Effector CD4-positive, alpha-beta T cell (primary cell): ENCODE measurements around the gene TPM1.

Experiments used
- DNase-seq: peaks from one replicate; pipeline ENCODE4 v3.0.0-alpha.2; 2020

Gene TPM1

DNA sequence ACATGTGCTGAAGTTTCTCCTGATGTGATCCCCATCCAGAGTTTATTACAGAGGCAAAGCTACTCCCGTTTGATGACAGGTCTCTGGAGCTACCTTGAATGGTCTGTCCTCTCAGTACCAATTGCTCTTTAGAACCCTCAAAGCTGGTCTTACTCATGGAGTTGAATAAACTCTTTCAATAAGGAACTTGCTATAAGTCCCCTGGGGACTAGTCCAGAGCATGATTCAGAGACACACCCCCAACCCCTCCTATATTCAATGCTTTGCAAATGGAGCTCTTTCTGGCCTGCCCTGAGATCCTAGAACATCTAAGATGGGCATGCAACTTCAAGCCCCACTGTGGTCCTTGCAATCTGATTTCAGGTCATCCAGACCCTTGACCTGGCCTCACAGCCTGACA, 23.9 kb upstream of the TPM1 start:
- no peak for DNase-seq

DNA sequence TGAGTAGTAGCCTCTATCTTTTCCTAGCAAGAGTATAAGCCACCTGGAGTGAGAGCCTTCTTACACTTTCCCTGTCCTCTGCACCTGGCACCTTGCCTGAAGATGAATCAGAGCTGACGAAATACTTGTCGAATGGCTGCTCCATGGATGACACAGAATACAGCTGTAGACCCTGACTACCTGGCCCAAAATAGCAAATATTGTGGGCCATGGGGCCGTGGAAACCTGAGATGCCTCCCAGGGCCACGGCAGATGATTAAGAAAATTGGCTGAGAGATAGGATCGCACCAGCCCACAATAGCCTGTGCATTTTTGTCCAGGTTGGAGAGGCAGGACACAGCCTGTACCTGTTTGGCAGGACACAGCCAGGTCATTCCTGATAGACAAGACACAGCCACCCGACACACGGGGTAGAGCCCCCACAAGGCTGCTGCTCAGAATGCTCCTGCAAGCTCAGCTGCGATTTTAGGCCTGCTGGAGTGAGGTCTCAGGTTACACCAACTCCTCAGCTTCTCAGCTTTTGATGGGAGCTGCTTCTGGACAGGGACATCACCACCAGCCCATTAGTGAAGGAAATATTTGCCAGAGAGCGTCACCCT, 22.9 kb upstream of the TPM1 start:
- no peak for DNase-seq

DNA sequence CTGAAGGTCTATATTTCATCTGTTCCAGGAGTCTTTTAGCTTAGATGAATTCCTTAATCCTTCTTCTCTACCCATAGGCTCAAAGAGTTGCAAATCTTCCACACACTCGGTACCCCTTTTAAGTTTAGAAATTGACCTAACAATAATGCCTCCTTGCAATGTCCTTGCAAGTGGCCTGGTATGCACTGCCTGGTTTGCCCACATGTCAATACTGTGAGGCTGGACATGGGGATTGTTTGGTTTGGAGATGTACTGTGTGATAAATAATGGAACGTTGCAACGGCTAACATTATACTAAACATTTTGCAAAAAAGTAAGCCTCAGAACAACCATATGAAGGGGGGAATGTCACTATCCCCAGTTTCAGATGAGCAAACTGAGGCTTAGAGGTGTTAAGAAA, 22.4 kb upstream of the TPM1 start:
- DNase-seq = no peak

DNA sequence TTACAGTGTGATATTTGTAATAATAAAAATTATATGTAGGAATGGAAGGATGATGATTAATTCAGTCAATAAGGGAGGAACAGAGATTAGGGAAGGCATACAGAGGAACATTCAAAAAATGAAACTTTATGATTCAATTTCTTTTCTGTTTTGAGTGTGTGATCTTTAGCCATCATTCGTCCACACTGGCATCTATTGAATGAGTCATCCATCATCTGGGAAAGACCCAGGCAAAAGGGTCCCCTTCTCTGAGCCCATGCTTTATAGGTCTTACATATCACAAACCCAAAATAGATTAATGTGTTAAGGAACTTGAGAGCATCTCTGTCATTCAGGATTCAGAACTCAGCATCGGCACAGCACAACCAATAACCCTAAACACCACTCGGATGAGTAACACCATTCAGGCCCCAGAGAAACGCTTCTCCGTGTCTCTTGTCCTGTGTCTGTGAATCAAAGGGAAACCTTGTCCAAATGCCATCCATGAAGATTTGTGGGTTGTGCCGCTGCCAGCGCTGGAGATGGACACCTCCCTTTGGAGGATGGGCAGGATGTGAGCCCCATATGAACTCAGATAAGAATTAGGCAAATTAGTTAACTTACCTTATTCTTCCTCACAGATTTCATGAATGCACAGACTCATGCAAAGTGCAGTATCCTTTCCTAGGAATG, 21.7 kb upstream of the TPM1 start:
- DNase-seq = no peak

- no peak for DNase-seq
Measured at GRCh38 chr15:63022181-63022580, 20.4 kb upstream of the TPM1 start.

DNA sequence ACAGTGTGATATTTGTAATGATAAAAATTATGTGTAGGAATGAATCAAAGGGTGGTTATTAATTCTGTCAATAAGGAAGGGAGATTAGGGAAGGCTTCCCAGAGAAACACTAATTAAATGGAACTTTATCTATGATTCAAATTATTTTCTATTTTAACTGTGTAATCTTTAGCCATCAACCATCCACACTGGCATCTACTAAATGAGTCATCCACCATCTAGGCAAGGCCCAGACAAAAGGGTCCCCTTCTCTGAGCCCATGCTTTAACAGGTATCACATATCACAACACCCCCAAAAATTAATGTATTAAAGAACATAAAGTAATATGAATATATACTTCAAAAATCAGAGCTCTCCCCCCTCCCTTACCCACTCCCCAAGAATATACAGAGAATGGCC, 19.9 kb upstream of the TPM1 start:
- DNase-seq = no peak

DNA sequence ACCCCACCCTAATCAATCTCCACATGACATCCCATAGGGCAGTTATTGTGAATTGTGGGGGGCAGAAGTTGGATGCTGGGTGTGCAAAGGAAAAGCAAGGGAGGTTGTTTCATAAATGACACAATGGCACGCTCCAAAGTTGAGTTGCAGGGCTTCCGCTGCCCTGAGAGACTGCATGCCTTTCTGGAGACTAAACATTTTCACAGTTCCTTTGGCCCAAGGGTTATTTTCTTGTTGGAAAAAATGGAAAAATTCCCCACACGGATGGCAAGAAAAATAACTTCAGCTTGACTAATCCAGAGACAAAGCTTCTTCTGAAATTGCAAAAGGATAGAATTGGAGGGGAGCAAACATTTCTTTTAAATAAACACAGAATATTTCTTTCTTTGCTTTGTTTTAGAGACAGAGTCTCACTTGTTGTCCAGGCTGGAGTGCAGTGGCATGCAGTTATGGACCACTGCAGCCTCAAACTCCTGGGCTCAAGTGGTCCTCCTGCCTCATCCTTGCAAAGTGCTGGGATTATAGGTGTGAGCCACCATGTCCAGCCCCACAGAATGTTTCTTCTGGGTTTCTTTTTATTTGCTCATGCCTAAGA, 19.1 kb upstream of the TPM1 start:
- no peak for DNase-seq

DNA sequence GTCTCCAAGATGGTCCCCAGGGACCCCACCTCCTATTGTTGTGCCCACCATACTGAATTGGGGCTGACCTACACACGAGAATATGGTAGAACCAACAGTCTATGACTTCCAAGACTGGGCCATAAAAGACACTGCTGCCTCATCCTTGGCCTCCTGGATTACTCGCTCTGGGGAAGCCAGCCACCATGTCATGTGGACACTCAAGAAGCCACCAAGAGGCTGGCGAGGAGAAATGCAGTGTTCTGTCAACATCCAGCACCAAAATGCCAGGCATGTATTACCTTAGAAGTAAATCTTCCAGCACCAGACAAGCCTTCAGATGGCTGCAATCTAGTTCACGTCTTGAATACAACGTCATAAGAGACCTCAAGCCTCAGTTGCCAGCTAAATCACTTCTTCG, 17.1 kb upstream of the TPM1 start:
- DNase-seq = no peak

- DNase-seq = no peak
Measured at GRCh38 chr15:63027646-63028045, 14.9 kb upstream of the TPM1 start.

- DNase-seq = no peak
Measured at GRCh38 chr15:63028442-63029110, 14.0 kb upstream of the TPM1 start.

- no peak for DNase-seq
Measured at GRCh38 chr15:63029676-63030075, 12.9 kb upstream of the TPM1 start.

DNA sequence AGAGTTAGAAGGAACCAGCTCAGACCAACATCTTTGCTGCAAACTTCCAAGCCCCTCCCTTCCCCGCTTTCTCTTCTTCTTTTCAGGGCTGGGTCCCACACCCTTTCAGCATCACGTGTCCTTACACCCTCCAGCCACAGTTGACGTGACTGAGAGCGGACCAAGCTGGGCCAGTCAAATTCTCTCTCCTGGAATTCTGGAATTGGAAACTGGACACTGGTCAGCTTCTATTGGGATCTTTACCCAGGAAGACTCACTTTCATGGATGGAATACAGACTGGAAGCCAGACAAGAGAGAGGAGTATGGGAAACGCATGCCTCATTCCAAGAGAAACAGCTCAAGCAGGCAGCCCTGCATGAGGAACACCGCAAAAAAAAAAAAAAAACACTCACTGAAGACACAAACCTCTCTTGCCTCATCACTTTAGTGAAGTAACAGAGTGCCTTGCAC, 12.4 kb upstream of the TPM1 start:
- DNase-seq = no peak

- no peak for DNase-seq
Measured at GRCh38 chr15:63034578-63034977, 8.0 kb upstream of the TPM1 start.

GRCh38 chr15:63035253-63035652, 7.3 kb upstream of the TPM1 start:
- DNase-seq = no peak

- no peak for DNase-seq
Measured at GRCh38 chr15:63035977-63036376, 6.6 kb upstream of the TPM1 start.

GRCh38 chr15:63037976-63038720, 4.4 kb upstream of the TPM1 start:
- no peak for DNase-seq

DNA sequence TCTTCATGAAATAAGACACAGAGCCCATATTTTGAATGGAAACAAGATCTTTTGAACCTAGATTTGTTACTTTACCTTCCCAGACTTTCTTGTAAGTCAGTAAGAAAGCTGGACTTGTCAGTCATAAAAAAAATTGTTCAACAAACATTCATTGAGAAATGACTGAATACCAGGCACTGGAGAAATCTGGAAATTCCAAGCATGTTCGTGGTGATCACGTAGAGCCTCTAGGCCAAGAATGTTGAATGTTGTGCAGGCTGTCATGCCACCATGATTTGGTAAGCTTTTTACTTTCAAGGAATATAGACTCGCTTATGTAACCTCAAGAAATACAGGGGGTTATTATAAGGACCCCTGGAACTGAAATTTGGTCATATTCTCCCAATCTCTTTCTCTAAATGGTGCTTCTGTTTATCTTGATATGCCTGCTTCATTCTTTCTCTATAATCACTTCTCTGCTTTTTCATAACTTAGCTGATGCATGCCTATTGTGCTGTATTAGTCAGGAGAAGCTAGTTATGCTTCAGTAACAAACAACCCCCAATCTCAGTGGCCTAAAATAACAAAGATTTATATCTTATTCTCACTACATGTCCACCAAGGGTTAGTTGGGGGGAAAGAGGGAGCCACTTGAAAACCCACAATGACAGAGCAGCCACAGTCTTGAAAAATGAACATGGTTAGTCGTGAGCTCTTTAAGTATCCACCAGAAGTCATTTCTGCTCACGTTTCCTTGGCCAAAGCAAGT, 3.4 kb upstream of the TPM1 start:
- no peak for DNase-seq

- no peak for DNase-seq
Measured at GRCh38 chr15:63039811-63040210, 2.7 kb upstream of the TPM1 start.

GRCh38 chr15:63040509-63040908, 2.0 kb upstream of the TPM1 start:
- no peak for DNase-seq

DNA sequence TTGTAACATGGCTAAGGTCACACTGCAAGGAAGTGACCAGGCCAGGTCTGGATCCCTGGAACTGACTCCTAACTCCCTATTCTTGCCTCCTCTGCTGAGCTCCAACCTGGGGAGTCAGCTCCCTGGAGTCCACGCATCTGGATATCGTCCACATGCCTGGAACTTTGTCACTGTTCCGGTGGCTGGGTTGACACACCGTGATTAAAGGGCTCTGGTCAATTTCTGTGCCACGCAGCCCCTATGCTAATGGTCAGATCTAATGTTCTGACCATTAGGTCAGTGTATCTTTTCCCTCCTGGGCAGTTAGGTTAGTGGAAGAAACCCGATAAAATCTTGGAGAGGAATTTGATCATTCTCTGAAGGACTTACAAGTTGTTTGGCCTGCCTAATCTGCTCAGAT, 1.6 kb upstream of the TPM1 start:
- no peak for DNase-seq

- no peak for DNase-seq
Measured at GRCh38 chr15:63041402-63041973, 1.1 kb upstream of the TPM1 start.

GRCh38 chr15:63042877-63043334, 359 bp downstream of the TPM1 start:
- DNase-seq = no peak
